WI38 (cell line): ENCODE measurements around the gene TPI1.
"Not testable (repeated sequence)": the region's sequence is repeated elsewhere in the genome, so short reads cannot be mapped to it uniquely, and the experiment has no call there.

Experiments
- H3K4me3 ChIP-seq: 2 replicates; pipeline ENCODE4 v1.5.1; 2011; ENCODE audit warnings: low read depth, mild to moderate bottlenecking, control low read depth, low read length
- TF ChIP-seq, protein P1 (sequence below): IDR thresholded peaks from 2 replicates; pipeline ENCODE4 v1.5.1; 2012; ENCODE audit warnings: low read depth, mild to moderate bottlenecking, control low read depth, low read length

The TPI1 gene

DNA sequence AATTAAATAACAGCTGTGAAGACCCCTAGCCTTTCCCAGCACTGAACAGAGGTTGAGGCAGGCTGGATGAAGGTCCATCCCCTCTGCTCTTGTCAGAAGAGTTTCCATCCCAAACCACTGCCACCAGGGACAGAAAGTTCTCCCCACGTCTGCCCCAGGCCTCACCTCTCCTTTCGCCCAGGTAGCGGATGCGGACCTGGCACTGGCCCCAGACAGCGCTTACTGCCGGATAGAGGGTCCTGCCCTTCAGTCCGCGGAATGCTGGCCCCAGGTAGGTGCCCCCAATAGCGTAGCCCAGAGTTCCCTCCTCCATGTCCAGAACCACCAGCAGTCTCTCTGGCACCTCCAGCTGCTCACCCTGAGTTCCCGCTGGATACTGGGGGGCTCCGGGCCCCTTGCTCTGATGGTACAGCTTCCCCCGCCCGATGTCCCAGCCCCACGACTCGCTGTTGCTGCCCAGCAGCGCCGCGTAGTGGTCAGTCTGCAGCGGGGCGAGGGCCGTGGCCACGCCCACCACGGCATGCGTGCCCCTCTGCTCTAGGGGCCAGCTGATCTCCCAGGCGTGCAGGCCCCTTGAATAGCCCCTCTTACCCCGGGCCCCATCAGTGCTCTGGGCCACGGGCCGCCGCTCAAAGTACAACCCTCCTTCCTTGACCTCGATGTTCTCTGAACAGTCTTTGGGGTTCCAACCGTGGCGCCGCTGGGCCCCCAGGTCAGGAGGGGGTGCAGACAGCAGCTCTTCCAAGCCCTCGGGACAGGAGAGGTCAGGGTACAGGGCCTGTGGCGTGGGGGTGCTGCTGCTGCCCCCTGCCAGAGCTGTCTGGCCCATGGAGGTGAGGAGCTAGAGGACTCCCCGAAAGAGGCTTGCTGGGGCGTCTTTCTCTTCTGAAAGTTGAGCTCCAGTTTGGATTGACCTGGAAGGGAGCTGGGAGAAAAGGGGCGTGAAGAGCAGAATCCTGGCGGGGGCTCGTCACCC, 5.0 kb downstream of the TPI1 start:
- TF ChIP-seq, protein P1, sequence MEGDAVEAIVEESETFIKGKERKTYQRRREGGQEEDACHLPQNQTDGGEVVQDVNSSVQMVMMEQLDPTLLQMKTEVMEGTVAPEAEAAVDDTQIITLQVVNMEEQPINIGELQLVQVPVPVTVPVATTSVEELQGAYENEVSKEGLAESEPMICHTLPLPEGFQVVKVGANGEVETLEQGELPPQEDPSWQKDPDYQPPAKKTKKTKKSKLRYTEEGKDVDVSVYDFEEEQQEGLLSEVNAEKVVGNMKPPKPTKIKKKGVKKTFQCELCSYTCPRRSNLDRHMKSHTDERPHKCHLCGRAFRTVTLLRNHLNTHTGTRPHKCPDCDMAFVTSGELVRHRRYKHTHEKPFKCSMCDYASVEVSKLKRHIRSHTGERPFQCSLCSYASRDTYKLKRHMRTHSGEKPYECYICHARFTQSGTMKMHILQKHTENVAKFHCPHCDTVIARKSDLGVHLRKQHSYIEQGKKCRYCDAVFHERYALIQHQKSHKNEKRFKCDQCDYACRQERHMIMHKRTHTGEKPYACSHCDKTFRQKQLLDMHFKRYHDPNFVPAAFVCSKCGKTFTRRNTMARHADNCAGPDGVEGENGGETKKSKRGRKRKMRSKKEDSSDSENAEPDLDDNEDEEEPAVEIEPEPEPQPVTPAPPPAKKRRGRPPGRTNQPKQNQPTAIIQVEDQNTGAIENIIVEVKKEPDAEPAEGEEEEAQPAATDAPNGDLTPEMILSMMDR, result peak; percentile 95
- H3K4me3 ChIP-seq, result peak overlapping the region; percentile 69

DNA sequence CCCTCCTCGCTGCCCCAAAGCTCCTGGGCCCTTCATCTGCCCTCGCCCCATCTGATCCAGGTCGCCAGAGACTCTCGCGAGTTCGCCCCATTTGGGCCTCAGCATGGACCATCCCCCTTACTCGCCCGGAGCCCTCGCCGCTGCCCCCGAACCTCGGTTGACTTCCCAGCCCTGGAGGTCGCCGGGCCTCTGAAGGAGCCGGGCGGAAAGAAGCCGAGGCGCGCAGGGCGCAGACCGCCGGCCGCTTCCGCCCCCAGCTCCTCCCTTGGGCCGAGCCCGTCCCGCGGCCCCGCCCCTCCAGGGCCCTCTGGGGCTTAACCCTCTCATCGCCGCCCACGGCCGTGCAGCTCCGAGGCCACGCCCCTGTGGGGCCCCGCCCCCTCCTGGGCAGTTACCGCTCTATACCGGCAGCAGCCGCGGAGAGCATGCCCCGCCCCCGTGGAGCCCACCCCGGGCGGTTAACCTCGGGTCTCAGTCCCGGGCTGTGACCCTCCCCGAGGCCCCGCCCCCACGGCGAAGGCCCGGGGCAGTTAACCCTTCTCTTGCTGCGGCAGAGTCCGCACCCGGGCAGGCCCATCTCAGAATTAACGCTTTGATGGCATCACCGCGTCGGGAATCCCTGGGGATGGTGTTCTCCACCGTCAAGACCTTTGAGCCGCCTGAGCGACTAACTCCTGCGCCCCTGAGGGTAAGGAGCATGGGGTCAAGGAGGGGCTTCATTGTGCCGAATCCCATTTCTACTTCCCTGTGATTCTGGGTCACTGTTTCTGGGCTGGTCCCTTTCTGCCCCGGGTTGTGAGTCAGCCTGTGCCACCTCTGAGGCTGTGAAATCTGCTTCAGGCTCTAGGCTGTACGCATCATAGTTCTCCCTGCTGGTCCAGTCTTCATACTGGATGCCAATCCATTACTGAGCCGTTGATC, 6.0 kb downstream of the TPI1 start, which contains the start of gene SPSB2:
Gene SPSB2, minus strand, starts transcription at position 210 of the 921 bp plus-strand sequence. CDS start 402 bp downstream, outside the sequence.
- peak within 1 kb of the TSS; percentile 69 for H3K4me3 ChIP-seq
- TF ChIP-seq, protein P1, result no peak

DNA sequence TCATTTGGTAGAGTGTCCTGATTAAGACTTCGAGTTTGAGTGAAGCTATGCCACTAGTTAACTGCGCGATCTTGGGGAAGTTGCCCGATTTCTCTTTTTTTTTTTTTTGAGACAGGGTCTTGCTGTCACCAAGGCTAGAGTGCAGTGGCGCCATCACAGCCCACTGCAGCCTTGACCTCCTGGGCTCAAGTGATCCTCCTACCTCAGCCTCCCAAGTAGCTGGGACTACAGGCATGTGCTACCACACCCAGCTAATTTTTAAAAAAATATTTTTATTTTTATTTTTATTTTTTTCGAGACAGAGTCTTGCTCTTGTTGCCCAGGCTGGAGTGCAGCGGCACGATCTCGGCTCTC, 6.7 kb downstream of the TPI1 start:
- peak overlapping the region; percentile 69 for H3K4me3 ChIP-seq

DNA sequence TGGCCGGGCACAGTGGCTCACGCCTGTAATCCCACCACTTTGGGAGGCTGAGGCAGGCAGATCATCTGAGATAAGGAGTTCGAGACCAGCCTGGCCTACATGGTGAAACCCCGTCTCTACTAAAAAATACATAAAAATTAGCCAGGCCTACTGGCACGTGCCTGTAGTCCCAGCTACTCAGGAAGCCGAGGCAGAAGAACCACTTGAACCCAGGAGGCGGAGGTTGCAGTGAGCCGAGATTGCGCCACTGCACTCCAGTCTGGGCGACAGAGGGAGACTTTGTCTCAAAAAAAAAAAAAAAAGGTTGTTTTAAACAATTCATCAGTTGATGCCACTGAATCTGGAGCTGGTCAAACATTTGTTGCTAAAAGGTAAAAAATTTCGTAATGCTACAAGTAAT, 12.5 kb downstream of the TPI1 start:
- not testable (repeated sequence) for H3K4me3 ChIP-seq

DNA sequence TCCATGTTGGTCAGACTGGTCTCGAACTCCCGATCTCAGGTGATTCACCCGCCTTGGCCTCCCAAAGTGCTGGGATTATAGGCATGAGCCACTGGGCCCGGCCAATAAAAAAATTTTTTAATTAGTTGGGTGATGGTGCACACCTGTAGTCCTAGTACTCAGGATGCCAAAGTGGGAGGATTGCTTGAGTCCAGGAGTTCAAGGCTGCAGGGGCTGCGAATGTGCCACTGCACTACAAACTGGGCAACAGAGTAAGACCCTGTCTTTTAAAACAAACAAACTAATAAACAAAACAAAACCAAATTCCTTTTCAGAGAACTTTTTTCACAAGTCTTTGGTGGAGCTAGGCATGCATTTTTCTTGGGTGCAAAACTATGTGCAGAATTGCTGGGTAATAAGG, 15.9 kb downstream of the TPI1 start:
- TF ChIP-seq, protein P1, result no peak
- no peak overlapping the region for H3K4me3 ChIP-seq

DNA sequence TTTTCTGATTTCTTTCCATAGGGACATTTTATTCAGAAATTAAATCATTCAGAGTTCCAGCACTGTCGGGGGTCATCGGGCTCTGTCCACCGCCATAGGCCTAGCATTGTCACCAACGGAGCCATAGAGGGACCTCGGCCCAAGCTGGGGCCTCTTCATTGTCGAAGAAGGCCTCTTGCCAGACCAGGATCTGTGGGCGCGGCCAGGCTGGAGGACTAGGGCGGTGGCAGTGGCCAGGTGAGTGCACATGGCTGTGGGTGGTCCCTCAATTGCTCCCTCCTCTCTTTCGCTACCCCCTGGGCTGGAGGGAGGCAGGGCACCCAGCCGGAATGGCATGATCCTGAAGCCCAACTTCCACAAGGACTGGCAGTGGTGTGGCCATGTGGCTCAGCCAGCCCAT, 16.4 kb downstream of the TPI1 start:
- no peak overlapping the region for H3K4me3 ChIP-seq
- TF ChIP-seq, protein P1, result no peak

DNA sequence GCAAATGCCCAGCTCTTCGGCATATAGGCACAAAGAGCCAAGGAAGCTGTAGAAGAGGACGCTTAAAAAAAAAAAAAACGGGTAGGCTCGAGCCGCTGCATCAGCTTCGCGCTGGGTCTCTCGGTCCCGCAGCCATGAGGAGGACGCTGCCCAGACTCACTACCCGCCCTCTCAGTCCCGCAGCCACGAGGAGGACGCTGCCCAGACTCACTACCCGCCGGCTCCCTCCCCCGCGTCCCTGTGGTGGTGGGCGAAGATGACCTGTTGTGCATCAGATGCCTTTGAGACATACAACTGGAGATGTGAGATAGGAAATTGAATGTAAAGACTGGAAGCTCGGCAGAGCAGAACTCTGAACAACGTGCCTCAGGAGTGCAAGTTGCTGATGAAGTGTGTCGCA, 17.2 kb downstream of the TPI1 start:
- TF ChIP-seq, protein P1, result no peak

DNA sequence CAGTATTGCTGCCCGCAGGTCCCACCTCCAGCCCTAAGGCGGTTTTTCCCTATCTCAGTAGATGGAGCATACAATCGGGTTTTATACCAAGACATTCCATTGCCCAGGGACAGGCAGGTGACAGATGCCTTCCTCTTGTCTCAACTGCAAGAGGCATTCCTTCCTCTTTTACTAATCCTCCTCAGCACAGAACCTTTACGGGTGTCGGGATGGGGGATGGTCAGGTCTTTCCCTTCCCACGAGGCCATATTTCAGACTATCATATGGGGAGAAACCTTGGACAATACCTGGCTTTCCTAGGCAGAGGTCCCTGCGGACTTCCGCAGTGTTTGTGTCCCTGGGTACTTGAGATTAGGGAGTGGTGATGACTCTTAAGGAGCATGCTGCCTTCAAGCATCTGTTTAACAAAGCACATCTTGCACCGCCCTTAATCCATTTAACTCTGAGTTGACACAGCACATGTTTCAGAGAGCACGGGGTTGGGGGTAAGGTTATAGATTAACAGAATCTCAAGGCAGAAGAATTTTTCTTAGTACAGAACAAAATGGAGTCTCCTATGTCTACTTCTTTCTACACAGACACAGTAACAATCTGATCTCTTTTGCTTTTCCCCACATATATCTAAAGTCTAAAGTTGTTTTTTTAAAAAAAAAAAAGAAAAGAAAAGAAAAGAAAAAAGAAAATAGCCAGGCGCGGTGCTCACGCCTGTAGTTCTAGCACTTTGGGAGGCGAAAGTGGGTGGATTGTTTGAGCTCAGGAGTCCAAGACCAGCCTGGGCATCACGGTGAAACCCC, 19.1 kb downstream of the TPI1 start:
- not testable (repeated sequence) for H3K4me3 ChIP-seq

More for the DNA sequence above, 17.2 kb downstream of the TPI1 start:
- no peak overlapping the region for H3K4me3 ChIP-seq
